ENCODE data around the gene ATP6V0B. TPM values are rescaled to one million over a fixed set of nuclear protein-coding genes. Genes with fewer than 3 reads are reported as not detected.

The ATP6V0B gene
- total RNA-seq = 103 and 119 TPM in 2 replicates

- peak; percentile 31 for DNase-seq (ENCODE audit: extremely low read depth, low read depth, low spot score)
Observed at GRCh38 chr1:43974443-43975248, at the start of gene ATP6V0B. TSS of gene ATP6V0B (plus strand) at chr1:43974960. CDS start at chr1:43975041, 81 bp downstream.

DNA sequence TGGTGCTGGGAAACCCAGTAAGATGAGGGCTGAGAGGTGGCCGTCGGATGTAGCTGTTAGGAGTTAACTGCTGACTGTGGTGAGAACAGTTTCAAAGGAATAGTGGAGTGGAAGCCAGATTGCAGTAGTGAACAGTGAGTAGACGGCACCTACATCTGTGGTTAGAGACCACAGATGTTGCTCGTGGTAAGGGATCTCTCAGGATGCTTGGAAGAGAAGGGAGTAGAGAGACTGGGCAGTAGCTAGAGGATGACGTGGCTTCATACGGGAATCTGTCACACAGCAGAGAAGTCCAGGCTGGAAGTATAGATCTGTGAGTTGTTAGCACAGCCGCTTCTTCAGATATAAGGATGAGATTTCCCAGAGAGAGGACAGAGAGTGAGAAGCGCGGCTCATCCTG is 48.9 kb upstream of the ATP6V0B start:
- no peak for DNase-seq (ENCODE audit: extremely low read depth, low read depth, low spot score)

- DNase-seq (ENCODE audit: extremely low read depth, low read depth, low spot score) = no peak
Observed at GRCh38 chr1:43930168-43930948, 44.4 kb upstream of the ATP6V0B start.

- no peak for DNase-seq (ENCODE audit: extremely low read depth, low read depth, low spot score)
Observed at GRCh38 chr1:43930949-43931275, 43.8 kb upstream of the ATP6V0B start.

DNA sequence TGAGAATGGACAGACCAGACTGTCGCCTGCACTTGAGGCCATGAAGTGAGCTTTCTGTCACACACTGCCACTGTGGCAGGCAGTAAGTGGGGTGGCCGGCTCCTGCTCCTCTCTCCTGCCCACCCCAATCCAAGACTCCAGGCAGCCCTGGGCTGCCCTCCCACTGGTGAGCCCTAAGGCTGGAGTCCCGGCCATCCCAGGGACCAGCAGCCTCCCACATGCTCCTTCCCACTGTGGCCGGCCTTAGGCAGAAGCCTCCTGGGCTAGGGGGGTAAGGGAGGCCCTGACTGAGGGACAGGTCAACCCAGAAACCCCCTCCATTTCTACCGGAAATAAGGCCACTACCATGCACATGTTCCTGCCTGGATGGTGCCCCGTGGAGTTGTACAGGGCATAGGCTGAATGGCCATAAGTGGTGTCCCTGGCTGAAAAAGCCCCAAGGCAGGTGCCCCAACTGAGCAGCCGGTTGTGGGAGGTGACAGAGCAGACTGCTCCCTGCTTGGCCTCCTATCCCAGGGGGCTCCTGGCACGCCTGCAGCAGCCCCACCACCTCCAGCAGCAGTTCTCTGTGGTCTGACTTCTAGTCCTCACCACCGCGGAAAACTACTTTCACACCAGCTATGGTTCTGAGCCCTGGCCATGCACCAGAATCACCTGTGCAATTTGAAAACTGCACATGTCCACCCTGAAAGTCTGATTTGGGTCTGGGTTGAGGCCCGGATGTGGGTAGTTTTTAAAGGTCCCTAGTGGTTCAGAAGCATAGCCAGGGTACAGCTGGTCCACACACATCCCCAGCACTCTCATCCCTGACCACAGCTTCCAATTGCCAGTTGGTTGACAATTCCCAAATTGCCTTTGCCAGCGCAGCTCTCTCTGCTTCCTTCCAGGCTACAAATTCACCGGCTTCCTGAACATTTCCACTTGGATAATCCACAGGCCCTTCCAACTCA is 42.8 kb upstream of the ATP6V0B start:
- DNase-seq (ENCODE audit: extremely low read depth, low read depth, low spot score) = no peak

- no peak for DNase-seq (ENCODE audit: extremely low read depth, low read depth, low spot score)
Observed at GRCh38 chr1:43932786-43933385, 41.9 kb upstream of the ATP6V0B start.

DNA sequence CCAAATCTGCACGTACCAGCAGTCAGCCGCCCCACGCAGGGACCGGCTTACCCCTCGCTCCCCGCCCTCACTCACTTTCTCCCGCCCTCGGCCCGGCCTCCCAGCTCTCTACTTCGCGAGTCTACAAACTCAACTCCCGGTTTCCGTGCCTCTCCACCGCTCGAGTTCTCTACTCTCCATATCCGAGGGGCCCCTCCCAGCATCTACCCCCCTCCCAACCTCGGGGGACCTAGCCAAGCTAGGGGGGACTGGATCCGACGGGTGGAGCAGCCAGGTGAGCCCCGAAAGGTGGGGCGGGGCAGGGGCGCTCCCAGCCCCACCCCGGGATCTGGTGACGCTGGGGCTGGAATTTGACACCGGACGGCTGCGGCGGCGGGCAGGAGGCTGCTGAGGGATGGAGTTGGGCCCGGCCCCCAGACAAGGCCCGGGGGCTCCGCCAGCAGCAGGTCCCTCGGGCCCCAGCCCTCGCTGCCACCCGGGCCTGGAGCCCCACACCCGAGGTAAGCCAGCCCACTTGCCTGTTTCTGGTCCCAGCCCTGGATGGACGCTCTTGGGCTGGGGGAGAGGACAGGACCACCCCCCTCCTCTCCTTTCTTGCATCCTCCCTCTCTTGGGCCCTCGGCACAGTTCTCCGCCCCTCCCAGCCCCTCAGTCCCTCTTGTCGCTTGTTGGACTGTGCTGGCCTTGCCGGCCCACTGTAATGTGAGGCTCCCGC is 41.2 kb upstream of the ATP6V0B start, which contains the start of gene ARTN:
TSS of gene ARTN (plus strand) at position 416 of the 715 bp plus-strand sequence. CDS start 1,856 bp downstream, outside the sequence.
- no peak for DNase-seq (ENCODE audit: extremely low read depth, low read depth, low spot score)

DNA sequence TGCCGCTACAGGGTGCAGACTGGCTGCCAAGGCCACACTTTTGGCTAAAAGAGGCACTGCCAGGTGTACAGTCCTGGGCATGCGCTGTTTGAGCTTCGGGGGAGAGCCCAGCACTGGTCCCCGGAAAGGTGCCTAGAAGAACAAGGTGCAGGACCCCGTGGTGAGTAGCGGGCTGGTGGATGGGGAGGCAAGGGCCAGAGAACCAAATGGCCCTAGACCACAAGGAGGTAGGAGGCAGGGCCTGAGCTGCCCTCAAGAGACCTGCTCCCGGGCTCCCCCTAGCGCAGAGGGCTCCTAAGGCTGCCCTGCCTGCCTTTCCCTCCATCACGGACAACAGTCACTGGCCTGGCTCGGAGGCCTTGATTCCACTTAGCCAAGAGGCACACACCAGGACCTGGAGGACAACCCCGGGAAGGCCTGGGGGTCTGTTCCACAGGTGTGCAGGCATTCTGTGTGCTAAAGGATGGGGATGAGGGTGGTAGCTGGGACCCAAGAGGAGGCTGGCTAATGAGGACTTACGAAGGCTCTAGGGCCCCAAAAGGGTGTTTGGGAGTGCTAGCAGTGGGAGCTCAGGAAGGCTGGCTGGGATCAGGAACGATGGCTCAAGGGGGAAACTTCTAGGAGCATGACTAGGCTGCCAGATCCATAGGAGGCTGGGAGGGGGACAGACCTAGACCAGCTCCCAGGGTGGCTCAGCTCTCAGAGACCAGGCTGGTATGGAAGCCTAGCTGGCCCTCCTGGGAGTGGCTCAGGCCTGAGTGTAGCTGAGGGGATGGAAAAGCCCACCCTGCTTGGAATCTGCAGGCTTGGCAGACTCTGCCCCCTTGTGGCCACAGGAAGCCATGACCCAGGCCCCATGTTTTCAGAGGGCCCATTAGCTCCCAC is 40.4 kb upstream of the ATP6V0B start:
- peak; percentile 14 for DNase-seq (ENCODE audit: extremely low read depth, low read depth, low spot score)

DNA sequence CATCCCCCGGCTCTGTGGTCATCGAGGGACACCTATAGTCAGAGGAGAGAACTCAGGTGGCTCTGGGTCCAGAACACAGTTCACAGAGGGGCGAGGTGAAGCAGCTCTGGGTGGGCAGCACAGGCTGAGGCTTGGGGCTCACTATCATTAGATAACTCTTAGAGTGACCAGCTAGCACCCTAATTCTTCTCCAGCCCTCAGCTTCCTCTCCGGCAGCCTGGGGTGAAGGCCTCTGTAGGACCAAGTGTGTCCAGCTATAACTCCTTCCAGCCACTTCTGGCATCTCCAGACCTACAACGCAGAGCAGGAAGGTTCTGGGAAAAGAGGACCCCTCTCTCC is 39.8 kb upstream of the ATP6V0B start:
- DNase-seq (ENCODE audit: extremely low read depth, low read depth, low spot score) = no peak

DNA sequence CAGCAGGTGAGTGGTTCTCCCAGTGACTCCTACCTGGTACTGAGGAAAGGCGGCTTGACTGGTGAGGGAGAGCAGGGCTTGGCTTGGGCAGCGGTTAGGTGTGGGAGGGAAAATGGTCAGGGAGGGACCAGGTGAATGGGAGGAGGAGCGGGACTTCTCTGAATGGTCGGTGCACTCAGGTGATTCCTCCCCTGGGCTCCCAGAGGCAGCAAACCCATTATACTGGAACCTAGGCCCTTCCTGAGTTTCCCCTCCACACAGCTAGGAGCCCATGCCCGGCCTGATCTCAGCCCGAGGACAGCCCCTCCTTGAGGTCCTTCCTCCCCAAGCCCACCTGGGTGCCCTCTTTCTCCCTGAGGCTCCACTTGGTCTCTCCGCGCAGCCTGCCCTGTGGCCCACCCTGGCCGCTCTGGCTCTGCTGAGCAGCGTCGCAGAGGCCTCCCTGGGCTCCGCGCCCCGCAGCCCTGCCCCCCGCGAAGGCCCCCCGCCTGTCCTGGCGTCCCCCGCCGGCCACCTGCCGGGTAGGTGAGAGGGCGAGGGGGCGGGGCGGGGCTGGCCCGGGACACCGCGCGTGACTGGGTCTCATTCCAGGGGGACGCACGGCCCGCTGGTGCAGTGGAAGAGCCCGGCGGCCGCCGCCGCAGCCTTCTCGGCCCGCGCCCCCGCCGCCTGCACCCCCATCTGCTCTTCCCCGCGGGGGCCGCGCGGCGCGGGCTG is 38.9 kb upstream of the ATP6V0B start:
- no peak for DNase-seq (ENCODE audit: extremely low read depth, low read depth, low spot score)

DNA sequence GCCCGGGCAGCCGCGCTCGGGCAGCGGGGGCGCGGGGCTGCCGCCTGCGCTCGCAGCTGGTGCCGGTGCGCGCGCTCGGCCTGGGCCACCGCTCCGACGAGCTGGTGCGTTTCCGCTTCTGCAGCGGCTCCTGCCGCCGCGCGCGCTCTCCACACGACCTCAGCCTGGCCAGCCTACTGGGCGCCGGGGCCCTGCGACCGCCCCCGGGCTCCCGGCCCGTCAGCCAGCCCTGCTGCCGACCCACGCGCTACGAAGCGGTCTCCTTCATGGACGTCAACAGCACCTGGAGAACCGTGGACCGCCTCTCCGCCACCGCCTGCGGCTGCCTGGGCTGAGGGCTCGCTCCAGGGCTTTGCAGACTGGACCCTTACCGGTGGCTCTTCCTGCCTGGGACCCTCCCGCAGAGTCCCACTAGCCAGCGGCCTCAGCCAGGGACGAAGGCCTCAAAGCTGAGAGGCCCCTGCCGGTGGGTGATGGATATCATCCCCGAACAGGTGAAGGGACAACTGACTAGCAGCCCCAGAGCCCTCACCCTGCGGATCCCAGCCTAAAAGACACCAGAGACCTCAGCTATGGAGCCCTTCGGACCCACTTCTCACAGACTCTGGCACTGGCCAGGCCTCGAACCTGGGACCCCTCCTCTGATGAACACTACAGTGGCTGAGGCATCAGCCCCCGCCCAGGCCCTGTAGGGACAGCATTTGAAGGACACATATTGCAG is 38.2 kb upstream of the ATP6V0B start:
- no peak for DNase-seq (ENCODE audit: extremely low read depth, low read depth, low spot score)

- DNase-seq (ENCODE audit: extremely low read depth, low read depth, low spot score) = no peak
Observed at GRCh38 chr1:43937179-43937865, 37.4 kb upstream of the ATP6V0B start.

- no peak for DNase-seq (ENCODE audit: extremely low read depth, low read depth, low spot score)
Observed at GRCh38 chr1:43938383-43938782, 36.4 kb upstream of the ATP6V0B start.

DNA sequence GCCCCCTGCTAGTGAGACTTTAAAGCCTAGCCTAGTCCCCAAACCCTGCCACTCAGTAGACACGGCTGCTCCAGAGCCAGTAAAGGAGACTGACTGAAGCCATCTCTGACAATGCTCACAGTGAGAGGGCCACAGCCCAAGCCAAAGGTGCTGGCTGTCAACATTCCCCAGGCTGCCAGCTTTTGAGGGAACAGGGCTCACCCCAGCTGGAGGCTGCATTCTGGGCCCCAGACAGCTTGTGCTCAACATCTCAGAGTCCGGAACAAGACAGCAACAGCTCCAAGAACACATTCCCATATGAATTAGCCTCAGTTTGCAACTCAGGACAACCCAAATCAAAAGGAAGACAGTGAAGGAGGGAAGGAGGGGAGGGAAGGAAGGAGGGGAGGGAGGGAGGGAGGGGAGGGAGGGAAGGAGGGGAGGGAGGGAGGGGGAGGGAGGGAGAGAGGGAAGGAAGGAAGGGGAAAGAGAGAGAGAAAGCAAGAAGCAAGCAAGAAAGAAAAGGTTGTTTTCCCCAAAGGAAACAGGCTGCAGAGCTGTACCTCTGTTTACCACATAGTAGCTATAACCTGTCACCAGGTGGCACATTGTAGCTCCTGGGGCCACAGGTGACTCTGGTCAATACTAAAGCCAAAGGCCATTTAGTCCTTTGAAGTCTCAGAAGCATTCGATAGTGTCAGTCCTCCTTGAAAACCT is 35.7 kb upstream of the ATP6V0B start:
- no peak for DNase-seq (ENCODE audit: extremely low read depth, low read depth, low spot score)

DNA sequence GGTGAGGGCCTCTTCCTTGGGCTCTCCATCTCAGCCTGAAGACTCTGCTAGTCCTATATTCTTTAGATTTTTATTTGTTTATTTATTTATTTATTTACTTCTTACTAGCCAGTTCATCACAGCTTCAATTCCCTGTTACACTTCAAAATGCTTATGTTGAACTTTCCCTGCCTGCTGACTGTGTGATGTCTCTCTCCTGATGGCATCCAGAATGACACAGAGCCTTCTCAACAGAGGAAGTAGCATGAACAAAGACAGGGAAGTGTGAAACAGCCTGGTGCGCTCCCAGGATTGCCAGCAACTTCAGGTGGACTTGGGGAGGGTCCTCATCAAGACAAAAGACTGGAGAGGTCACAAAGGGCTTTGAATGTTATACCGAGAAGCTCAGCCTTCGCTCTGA is 32.3 kb upstream of the ATP6V0B start:
- no peak for DNase-seq (ENCODE audit: extremely low read depth, low read depth, low spot score)

DNA sequence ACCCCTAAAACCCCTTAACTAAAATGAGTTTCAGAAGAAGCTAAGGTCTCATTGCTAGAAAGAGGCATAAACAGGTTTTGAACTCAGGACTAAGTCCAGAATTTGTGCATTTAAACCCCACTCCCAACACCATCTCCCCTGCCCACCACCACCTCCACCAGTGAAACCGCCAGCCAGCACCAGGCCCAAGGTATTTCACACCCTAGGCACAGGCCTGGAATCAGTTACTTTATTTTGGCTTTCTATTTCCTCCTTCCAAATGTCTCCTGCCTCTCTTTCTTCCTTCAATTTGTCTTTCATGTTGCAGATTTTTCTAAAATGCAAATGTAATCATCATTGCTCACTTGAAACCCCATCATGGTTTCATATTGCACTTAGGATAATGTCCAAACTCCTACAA is 29.9 kb upstream of the ATP6V0B start:
- no peak for DNase-seq (ENCODE audit: extremely low read depth, low read depth, low spot score)

Data from glomerular endothelial cell (primary cell).